IPS DF 6.9 (cell line): ENCODE data around the gene ATG10.
"Not testable (repeated sequence)": the region's sequence is repeated elsewhere in the genome, so short reads cannot be mapped to it uniquely, and the experiment has no call there.

Experiments
- DNase-seq: peaks from one replicate; pipeline ENCODE4 v3.0.0-alpha.2; 2013; ENCODE audit warnings: low read depth, low spot score
- H3K27ac ChIP-seq: one replicate; pipeline ENCODE4 v1.5.1; 2013; ENCODE audit warnings: low read length, control low read depth
- H3K27me3 ChIP-seq: 2 replicates; pipeline ENCODE4 v1.6.1; 2013; ENCODE audit warnings: mild to moderate bottlenecking, low read length; ENCODE audit not compliant: control insufficient read depth, insufficient read depth
- H3K36me3 ChIP-seq: 2 replicates; pipeline ENCODE4 v1.6.1; 2013; ENCODE audit warnings: low read length; ENCODE audit not compliant: control insufficient read depth, insufficient read depth
- H3K4me1 ChIP-seq: 2 replicates; pipeline ENCODE4 v1.6.1; 2013; ENCODE audit warnings: low read length; ENCODE audit not compliant: control insufficient read depth, insufficient read depth
- H3K4me3 ChIP-seq: 2 replicates; pipeline ENCODE4 v1.5.1; 2013; ENCODE audit warnings: mild to moderate bottlenecking, low read length
- H3K9me3 ChIP-seq: 2 replicates; pipeline ENCODE4 v1.6.1; 2013; ENCODE audit warnings: low read length, inconsistent platforms; ENCODE audit not compliant: control insufficient read depth, insufficient read depth
- WGBS: extraction: QIAGEN DNeasy Blood & Tissue Kit; methylation state at CpG from one replicate; pipeline ENCODE4 v1.1.7; 2013; ENCODE audit warnings: mixed read lengths, missing lambda C conversion rate; ENCODE audit not compliant: insufficient read length, insufficient coverage; 5-methylcytosine and 5-hydroxymethylcytosine counted together

The ATG10 gene

DNA sequence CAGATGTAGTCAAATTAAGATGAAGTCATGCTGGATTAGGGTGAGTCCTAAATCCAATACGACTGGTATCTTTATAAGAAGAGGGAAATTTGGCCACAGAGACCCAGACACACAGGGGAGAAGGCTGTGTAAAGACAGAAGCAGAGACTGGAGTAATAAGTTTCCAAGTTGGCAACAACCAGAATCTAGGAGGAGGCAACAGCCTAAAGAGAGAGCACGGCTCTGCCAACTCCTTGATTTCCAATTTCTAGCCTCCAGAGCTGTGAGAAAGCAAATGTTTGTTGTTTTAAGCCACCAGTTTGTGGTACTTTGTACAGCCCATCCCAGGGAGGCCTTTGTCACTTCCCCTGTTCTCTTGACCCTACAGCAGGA is 74.4 kb downstream of the ATG10 start:
- Histone ChIP-seq H3K27me3 (no peaks in the 10 kb centered on the region), H3K27ac (no peak overlapping the region), H3K9me3 (peaks cover 5% of the 10 kb centered on the region), H3K36me3 (no peaks in the 10 kb centered on the region), H3K4me1 (no peaks in the 10 kb centered on the region), H3K4me3 (no peak overlapping the region)
- WGBS, result no CpG with 5 or more reads among the region's 2 CpGs
- DNase-seq, result no peak

DNA sequence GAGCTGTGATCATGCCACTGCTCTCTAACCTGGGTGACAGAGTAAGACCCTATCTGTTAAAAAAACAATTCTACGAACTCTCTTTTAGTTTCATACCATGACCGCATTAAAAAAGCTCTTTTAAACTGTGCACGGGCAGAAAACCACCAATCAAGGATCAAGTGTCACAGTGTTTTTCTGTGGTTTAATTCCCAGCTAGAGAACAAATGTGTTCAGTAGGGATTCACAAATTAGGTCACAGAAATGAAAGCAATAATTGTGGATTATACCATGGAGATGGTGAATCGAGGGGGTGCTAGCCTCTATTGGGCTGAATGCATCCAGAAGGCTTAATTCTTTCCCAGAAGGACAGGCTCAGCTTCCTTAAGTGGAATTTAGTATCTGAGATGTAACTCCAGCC is 79.1 kb downstream of the ATG10 start:
- DNase-seq, result no peak
- Histone ChIP-seq H3K9me3 (no peaks in the 10 kb centered on the region), H3K27me3 (no peaks in the 10 kb centered on the region), H3K36me3 (no peaks in the 10 kb centered on the region), H3K4me1 (no peaks in the 10 kb centered on the region), H3K27ac (no peak overlapping the region), H3K4me3 (no peak overlapping the region)
- WGBS, result no CpG with 5 or more reads among the region's 4 CpGs

DNA sequence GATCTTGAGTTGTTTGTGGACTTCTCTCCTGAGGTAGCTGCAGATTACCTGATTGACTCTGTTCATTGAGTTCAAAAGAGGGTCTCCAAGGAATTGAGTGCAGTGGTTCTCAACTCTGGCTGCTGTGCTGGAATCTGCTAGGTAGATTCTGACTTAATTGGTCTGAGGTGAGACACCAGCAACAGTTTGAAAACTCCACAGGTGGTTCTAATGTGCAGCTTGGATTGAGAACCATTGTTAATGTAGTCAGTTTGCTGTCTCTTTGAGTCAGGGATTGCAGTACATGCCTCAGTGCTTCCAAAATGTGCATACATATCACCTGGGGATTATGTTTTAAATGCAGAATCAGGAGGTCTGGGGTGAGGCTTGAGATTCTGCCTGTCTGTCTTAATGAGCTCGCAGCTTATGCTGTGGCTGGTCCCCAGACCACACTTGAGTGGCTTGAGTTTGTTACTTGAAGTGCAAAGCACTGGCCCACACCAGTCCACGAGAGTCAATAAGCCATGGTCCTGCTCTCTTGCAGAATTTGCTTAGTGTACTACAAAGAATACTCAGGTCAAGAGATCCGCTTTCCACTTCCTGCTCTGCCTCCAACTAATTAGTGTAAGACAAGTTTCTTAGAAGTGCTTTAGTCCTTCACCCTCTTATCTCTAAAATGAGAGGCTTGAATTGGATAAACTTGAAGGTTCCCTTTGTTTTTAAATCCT is 82.3 kb downstream of the ATG10 start:
- no peak for DNase-seq
- no CpG with 5 or more reads among the region's 3 CpGs for WGBS
- Histone ChIP-seq H3K4me3 (no peak overlapping the region), H3K9me3 (no peaks in the 10 kb centered on the region), H3K4me1 (no peaks in the 10 kb centered on the region), H3K27ac (no peak overlapping the region), H3K36me3 (no peaks in the 10 kb centered on the region), H3K27me3 (no peaks in the 10 kb centered on the region)

DNA sequence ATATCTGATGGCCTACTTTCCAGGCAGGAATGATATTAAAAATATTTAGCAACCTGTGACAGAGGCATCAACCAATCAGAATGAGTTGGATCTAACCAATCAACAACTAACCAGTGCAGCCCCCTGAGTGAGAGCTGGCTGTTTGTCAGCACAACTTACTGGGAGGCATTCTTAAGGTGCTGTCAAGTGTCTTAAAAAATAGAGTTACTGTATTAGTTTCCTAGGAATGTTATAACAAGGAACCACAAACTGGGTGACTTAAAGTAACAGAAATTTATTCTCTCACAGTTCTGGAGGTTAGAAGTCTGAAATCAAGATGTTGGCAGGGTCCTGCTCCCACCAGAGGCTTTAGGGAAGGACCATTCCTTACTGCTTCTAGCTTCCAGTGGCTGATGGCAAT is 85.2 kb downstream of the ATG10 start:
- no peaks in the 10 kb centered on the region for H3K4me1 ChIP-seq
- no peaks in the 10 kb centered on the region for H3K36me3 ChIP-seq
- H3K9me3 ChIP-seq, result no peaks in the 10 kb centered on the region
- H3K27ac ChIP-seq, result no peak overlapping the region
- H3K4me3 ChIP-seq, result no peak overlapping the region
- DNase-seq, result no peak
- H3K27me3 ChIP-seq, result no peaks in the 10 kb centered on the region

DNA sequence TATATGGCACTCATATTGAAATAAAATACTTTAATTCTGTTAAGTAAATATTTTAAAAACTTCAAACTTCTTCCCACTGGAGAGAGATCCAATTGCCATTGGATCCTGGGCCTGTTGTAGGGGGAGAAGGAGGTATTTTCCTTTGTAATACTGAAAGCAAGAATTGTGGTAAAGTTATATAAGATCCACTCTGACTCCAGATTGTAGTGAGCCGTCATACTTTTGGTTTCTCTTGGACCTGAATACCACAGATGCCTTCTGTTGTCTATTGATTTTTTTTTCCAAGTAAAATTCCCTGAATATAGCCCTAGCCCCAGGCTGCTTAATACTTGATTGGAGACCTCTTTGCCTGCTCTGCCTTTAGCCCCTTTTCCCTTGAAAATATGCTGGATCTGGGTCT is 86.9 kb downstream of the ATG10 start:
- Histone ChIP-seq H3K36me3 (no peaks in the 10 kb centered on the region), H3K27me3 (no peaks in the 10 kb centered on the region), H3K4me3 (no peak overlapping the region), H3K9me3 (no peaks in the 10 kb centered on the region), H3K27ac (no peak overlapping the region), H3K4me1 (no peaks in the 10 kb centered on the region)
- DNase-seq, result no peak
- WGBS, result no CpG with 5 or more reads among the region's 1 CpG

DNA sequence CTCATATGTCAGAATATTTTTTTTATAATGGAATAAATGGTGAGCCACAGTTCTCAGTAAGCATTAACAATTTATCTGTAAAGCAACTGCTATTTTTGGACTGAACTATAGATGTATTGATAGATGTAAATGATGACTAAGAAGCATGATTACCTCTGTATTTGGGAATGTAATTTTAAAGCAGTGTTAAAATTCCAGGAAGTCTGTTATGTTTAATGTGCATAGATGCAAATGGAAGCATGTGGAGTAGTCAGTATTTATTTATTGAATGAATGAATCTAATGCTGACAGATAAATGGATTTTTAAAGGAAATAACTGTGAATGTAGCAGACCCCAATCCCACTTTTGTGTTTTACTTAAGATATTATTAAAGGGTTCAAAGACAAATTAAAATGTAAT is 95.0 kb downstream of the ATG10 start:
- DNase-seq, result no peak
- Histone ChIP-seq H3K9me3 (no peaks in the 10 kb centered on the region), H3K36me3 (no peaks in the 10 kb centered on the region), H3K27ac (no peak overlapping the region), H3K27me3 (no peaks in the 10 kb centered on the region), H3K4me3 (no peak overlapping the region), H3K4me1 (no peaks in the 10 kb centered on the region)

DNA sequence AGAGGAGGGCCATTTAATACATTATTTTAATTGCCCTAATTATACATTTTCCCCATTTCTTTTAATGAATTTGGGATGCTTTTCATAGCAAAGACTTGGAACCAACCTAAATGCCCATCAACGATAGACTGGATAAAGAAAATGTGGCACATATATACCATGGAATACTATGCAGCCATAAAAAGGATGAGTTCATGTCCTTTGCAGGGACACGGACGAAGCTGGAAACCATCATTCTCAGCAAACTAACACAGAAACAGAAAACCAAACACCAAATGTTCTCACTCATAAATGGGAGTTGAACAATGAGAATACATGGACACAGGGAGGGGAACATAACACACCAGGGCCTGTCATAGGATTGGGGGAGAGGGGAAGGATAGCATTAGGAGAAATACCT is 96.2 kb downstream of the ATG10 start:
- H3K9me3 ChIP-seq, H3K27ac ChIP-seq, DNase-seq, H3K4me3 ChIP-seq, H3K27me3 ChIP-seq, H3K4me1 ChIP-seq, H3K36me3 ChIP-seq: not testable (repeated sequence)
- WGBS, result no CpG with 5 or more reads among the region's 3 CpGs

DNA sequence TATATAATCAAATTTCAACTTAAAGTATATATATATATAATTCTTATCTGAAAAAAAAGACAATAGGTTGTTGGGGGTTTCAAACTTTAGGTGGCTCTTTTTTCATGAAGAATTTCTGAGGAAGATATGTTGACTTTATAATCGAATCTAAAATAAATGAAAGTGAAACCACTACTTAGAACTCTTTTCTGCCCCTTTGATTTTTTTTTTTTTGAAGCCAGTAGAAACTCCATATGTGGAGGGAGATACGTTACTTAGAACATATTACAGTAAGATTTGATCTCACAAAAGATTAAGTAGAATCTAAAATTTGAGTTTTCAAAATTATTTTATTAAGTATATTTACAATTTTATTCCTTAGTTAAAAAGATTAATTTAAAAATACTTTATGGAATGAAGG is 96.9 kb downstream of the ATG10 start:
- Histone ChIP-seq H3K4me1 (no peaks in the 10 kb centered on the region), H3K27me3 (no peaks in the 10 kb centered on the region), H3K9me3 (no peaks in the 10 kb centered on the region), H3K36me3 (no peaks in the 10 kb centered on the region), H3K4me3 (no peak overlapping the region), H3K27ac (no peak overlapping the region)
- DNase-seq, result no peak
- no CpG with 5 or more reads among the region's 2 CpGs for WGBS

DNA sequence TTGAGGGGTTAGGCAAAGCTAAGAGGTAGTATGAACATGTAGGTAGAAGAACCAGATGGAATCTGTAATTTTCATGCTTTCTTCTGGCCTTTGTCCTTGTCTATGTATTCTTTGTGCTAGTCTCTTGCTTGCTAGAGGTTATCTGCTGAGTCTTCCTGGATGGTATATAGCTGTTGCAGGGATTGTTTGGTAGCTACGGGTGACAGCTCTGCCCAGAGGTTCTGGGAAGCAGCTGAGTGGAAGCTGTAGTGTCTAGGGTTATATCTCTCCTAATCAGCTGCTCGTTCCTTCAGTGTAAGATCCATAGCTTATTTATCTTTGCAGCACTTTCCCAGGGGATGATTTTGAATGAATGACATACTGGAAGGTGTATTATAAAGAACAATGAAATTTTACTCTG is 100.3 kb downstream of the ATG10 start:
- no peak for DNase-seq
- no CpG with 5 or more reads among the region's 2 CpGs for WGBS

DNA sequence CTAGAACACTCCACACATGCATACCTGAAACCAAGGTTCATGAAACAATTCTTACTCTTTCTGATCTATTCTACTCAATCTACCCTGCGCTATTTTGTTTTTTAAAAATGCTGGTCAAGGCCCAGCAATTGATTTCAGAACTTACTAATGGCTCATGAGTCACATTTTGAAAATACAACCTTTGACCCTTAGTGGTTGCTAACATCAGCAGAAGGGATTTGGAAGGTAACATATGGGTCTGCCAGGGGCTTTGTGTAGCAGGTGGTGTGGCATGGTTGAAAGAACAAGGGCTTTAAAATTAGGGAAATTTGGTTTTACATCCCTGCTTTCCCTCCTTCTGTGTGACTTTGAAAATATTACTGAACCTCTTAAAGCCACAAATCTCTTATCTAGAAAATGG is 101.4 kb downstream of the ATG10 start:
- no peak for DNase-seq
- Histone ChIP-seq H3K36me3 (no peaks in the 10 kb centered on the region), H3K27me3 (no peaks in the 10 kb centered on the region), H3K9me3 (no peaks in the 10 kb centered on the region), H3K4me1 (0 out of 2 replicates have a peak, but pooled peaks cover 1% of the 10 kb centered on the region), H3K27ac (no peak overlapping the region), H3K4me3 (no peak overlapping the region)
- whole genome bisulfite sequencing, result no CpG with 5 or more reads among the region's 1 CpG

More for the DNA sequence above, 100.3 kb downstream of the ATG10 start:
- H3K27ac ChIP-seq, result no peak overlapping the region
- no peaks in the 10 kb centered on the region for H3K9me3 ChIP-seq
- H3K4me1 ChIP-seq, result 0 out of 2 replicates have a peak, but pooled peaks cover 1% of the 10 kb centered on the region
- H3K36me3 ChIP-seq, result no peaks in the 10 kb centered on the region
- no peak overlapping the region for H3K4me3 ChIP-seq
- H3K27me3 ChIP-seq, result no peaks in the 10 kb centered on the region

DNA sequence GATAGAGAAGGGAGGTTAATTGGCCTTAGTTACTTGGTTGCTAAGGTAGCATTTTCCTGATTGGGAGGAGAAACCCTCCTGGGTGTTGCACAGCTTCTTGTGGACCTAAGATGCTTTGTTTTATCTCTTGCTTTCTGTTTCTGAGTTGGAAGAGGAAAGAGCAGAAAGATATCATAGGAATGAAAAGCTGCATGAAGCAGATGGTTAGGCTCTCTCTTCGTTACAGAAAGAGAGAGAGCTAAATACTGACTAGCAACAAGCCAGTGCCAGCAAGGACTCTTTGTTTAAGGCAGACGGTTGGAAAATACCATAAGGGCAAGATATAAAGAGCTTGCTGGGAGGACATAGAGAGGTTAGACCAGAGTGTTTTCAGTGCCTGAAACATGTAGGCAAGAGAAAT is 103.1 kb downstream of the ATG10 start:
- H3K4me1 ChIP-seq, result 0 out of 2 replicates have a peak, but pooled peaks cover 1% of the 10 kb centered on the region
- no peaks in the 10 kb centered on the region for H3K36me3 ChIP-seq
- no peak for DNase-seq
- H3K27ac ChIP-seq, result no peak overlapping the region
- H3K27me3 ChIP-seq, result no peaks in the 10 kb centered on the region
- no CpG with 5 or more reads among the region's 2 CpGs for WGBS
- H3K4me3 ChIP-seq, result no peak overlapping the region
- no peaks in the 10 kb centered on the region for H3K9me3 ChIP-seq
